GM23338 (cell line): Measurements from ENCODE around the gene HAL. TPM values are rescaled to one million over a fixed set of nuclear protein-coding genes. Genes with fewer than 3 reads are reported as not detected.

ENCODE experiments used
- ATAC-seq: fragments of 200-7000 bp; cut with Tn5 transposase; 3 replicates; pipeline ENCODE4 v1.9.1; 2020
- DNase-seq: peaks from one replicate; pipeline ENCODE4 v3.0.0-alpha.2; 2015; ENCODE audit warnings: low spot score
- H2AFZ ChIP-seq: fragments of 200-600 bp; sonication (generic); 2 replicates; pipeline ENCODE4 v1.8.0; 2016; ENCODE audit warnings: antibody characterized with exemption, mild to moderate bottlenecking, moderate library complexity
- H3F3A ChIP-seq: fragments of 200-600 bp; sonication (generic); replicated peaks from 2 replicates; pipeline ENCODE4 v1.8.0; 2017; ENCODE audit warnings: antibody characterized with exemption, mixed run types, low read depth
- H3K27ac ChIP-seq: fragments of 200-600 bp; sonication (generic); 2 replicates; pipeline ENCODE4 v1.6.1; 2016; ENCODE audit warnings: low read depth
- H3K27me3 ChIP-seq: fragments of 200-600 bp; sonication (generic); 2 replicates; pipeline ENCODE4 v1.8.0; 2016; ENCODE audit warnings: mild to moderate bottlenecking, mixed run types, moderate library complexity; ENCODE audit not compliant: insufficient read depth
- H3K36me3 ChIP-seq: fragments of 200-600 bp; sonication (generic); 2 replicates; pipeline ENCODE4 v1.8.0; 2016; ENCODE audit warnings: mild to moderate bottlenecking; ENCODE audit not compliant: insufficient read depth
- H3K4me1 ChIP-seq: fragments of 200-600 bp; sonication (generic); 2 replicates; pipeline ENCODE4 v1.8.0; 2016; ENCODE audit warnings: mild to moderate bottlenecking, moderate library complexity; ENCODE audit not compliant: insufficient read depth
- H3K4me2 ChIP-seq: fragments of 200-600 bp; sonication (generic); 2 replicates; pipeline ENCODE4 v1.7.1; 2017; ENCODE audit warnings: mixed run types
- H3K4me3 ChIP-seq: fragments of 200-600 bp; sonication (generic); 2 replicates; pipeline ENCODE4 v1.6.1; 2016; ENCODE audit warnings: mixed run types
- H3K79me2 ChIP-seq: fragments of 200-600 bp; sonication (generic); replicated peaks from 2 replicates; pipeline ENCODE4 v1.8.0; 2017; ENCODE audit warnings: mild to moderate bottlenecking; ENCODE audit not compliant: insufficient read depth
- H3K9me2 ChIP-seq: fragments of 200-600 bp; sonication (generic); 2 replicates; pipeline ENCODE4 v1.8.0; 2017; ENCODE audit not compliant: insufficient read depth
- H4K20me1 ChIP-seq: fragments of 200-600 bp; sonication (generic); replicated peaks from 2 replicates; pipeline ENCODE4 v1.8.0; 2017; ENCODE audit warnings: mild to moderate bottlenecking; ENCODE audit not compliant: insufficient read depth
- H3K27ac Mint-ChIP-seq: 2 replicates; pipeline ENCODE4 v1.8.0; 2020; ENCODE audit warnings: inconsistent platforms, mild to moderate bottlenecking, moderate library complexity, mixed read lengths
- H3K27me3 Mint-ChIP-seq: 3 replicates; pipeline ENCODE4 v1.8.0; 2022; ENCODE audit warnings: low read depth, mild to moderate bottlenecking, moderate library complexity, mixed read lengths, inconsistent platforms; ENCODE audit not compliant: insufficient read depth, poor library complexity
- H3K36me3 Mint-ChIP-seq: 3 replicates; pipeline ENCODE4 v1.8.0; 2021; ENCODE audit warnings: low read depth, mild to moderate bottlenecking, inconsistent platforms, moderate library complexity, mixed read lengths
- H3K4me1 Mint-ChIP-seq: 3 replicates; pipeline ENCODE4 v1.8.0; 2020; ENCODE audit warnings: mild to moderate bottlenecking, inconsistent platforms, mixed read lengths
- H3K4me3 Mint-ChIP-seq: 3 replicates; pipeline ENCODE4 v1.8.0; 2021; ENCODE audit warnings: moderate library complexity, mild to moderate bottlenecking, inconsistent platforms, mixed read lengths
- H3K9me3 Mint-ChIP-seq: 3 replicates; pipeline ENCODE4 v1.8.0; 2020; ENCODE audit warnings: moderate library complexity, mild to moderate bottlenecking, inconsistent platforms, mixed read lengths
- CTCF ChIP-seq, 2 experiments: fragments of 200-600 bp in 1 of 2; sonication (generic) in 1 of 2; conservative IDR thresholded peaks; 2 replicates each; pipeline versions ENCODE4 v1.5.1 to v1.6.1; 2016 to 2017; ENCODE audit warnings: antibody characterized with exemption in 2 of 2, low read depth in 2 of 2, mild to moderate bottlenecking in 2 of 2, moderate library complexity in 1 of 2
- ZNF331 ChIP-seq: fragments of 250-450 bp; sonication (Bioruptor Pico); IDR thresholded peaks from 2 replicates; pipeline ENCODE4 v1.5.0; 2020; ENCODE audit warnings: low read depth, mild to moderate bottlenecking, moderate library complexity
- polyA plus RNA-seq: library from polyadenylated mRNA; unstranded; fragments of >200 nt; fragmentation: Nextera tagmentation; extraction: Ambion mirVana; gene quantifications from 2 replicates; pipeline ENCODE4 v1.2.1, GENCODE V29; 2016
- total RNA-seq: library from RNA; depleted of rRNA; stranded (reverse); fragments of >200 nt; shearing (Covaris generic); gene quantifications from 2 replicates; pipeline ENCODE4 v1.2.3, GENCODE V29; 2014; rRNA removed

HAL gene
- total and polyA plus RNA-seq, 2 experiments from 2014 or later = 0.17 to 0.24 TPM

DNA sequence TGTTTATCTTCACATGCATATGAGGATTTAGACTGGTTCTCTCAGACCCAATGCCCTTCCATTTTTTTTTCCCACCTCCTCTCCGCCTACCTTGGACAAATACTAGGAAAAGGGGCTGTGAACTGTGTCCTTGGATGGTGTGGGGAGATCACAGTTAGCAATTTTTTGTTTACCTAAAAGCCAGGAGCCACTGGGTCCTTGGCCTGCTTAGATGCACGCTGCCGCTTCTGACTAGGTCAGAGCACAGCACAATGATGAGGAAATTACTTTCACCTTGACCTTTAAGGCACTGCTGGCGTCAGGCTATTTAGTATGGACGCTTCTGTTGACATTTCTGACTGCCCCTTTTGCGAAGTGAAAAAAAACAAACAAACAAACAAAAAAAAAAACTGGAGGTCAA lies 55.6 kb downstream of the HAL start:
- Histone ChIP-seq H2AFZ (no peak overlapping the region; the same call in 1 of the 2 replicates), H3K4me3 (no peak overlapping the region), H3K79me2 (no peaks in the 10 kb centered on the region), H3K9me2 (no peaks in the 10 kb centered on the region), H3K4me1 (peaks cover 4% of the 10 kb centered on the region; the same call in 1 of the 2 replicates), H3K4me2 (no peak overlapping the region), H3F3A (no peaks in the 10 kb centered on the region), H3K27ac (no peak overlapping the region), H3K27me3 (peaks cover 22% of the 10 kb centered on the region), H4K20me1 (no peaks in the 10 kb centered on the region), H3K36me3 (no peaks in the 10 kb centered on the region)
- DNase-seq = no peak
- Mint-ChIP-seq H3K36me3 (no peaks in the 10 kb centered on the region), H3K4me3 (no peak overlapping the region), H3K4me1 (peaks cover 4% of the 10 kb centered on the region; the same call in 2 of the 3 replicates), H3K27ac (no peak overlapping the region), H3K9me3 (no peaks in the 10 kb centered on the region), H3K27me3 (peaks cover 16% of the 10 kb centered on the region)
- no peak for ATAC-seq
- TF ChIP-seq CTCF (conservative IDR thresholded peaks at IDR 0.05; ENCODE audit: low read depth in 2 of 2) (no peak), ZNF331 (CRISPR knock-in tag) (no peak)

Other genes starting within 250 kb of the HAL start
- gene NTN4, start 205.6 kb downstream of the HAL start, total RNA-seq = 3.3 and 3.8 TPM in 2 replicates
- gene NTN4, start 205.6 kb downstream of the HAL start, polyA plus RNA-seq = 0.89 and 1.5 TPM in 2 replicates
- gene SNRPF, start 137.4 kb downstream of the HAL start, total RNA-seq = 31.1 and 35.4 TPM in 2 replicates
- 458 and 475 TPM in 2 replicates for gene SNRPF, start 137.4 kb downstream of the HAL start, polyA plus RNA-seq
- not detected in 2 replicates for gene CCDC38, start 53.7 kb downstream of the HAL start, total RNA-seq
- gene CCDC38, start 53.7 kb downstream of the HAL start, polyA plus RNA-seq = not detected in 2 replicates
- 0.19 and 0.21 TPM in 2 replicates for gene AMDHD1, start 53.0 kb downstream of the HAL start, total RNA-seq
- gene AMDHD1, start 53.0 kb downstream of the HAL start, polyA plus RNA-seq = 0.24 TPM in 1 of 2 replicates, not detected in the other
- 173 and 189 TPM in 2 replicates for gene LTA4H, start 39.2 kb upstream of the HAL start, total RNA-seq
- 74.1 and 84.4 TPM in 2 replicates for gene LTA4H, start 39.2 kb upstream of the HAL start, polyA plus RNA-seq
- gene ELK3, start 198.0 kb upstream of the HAL start, total RNA-seq = 8.3 and 12.1 TPM in 2 replicates
- gene ELK3, start 198.0 kb upstream of the HAL start, polyA plus RNA-seq = 5.5 and 6.5 TPM in 2 replicates